DND-41 (cell line): ENCODE results near the gene ATP5MC3.

Experiments
- CTCF ChIP-seq: IDR thresholded peaks from 2 replicates; pipeline ENCODE4 v1.5.1; 2012; ENCODE audit warnings: borderline replicate concordance, low read length, moderate library complexity, mild to moderate bottlenecking; ENCODE audit not compliant: poor library complexity, severe bottlenecking; ENCODE audit errors: extremely low read depth
- EZH2 ChIP-seq: IDR thresholded peaks from 3 replicates; pipeline ENCODE4 v1.6.1; 2012; ENCODE audit warnings: borderline replicate concordance, low read depth, mild to moderate bottlenecking, moderate library complexity, low read length, inconsistent platforms; ENCODE audit not compliant: severe bottlenecking

GRCh38 chr2:175166216-175166824, 15.2 kb downstream of the ATP5MC3 start:
- TF ChIP-seq CTCF (no peak), EZH2 (no peak)
